Astrocyte of the hippocampus (primary cell): ENCODE results near the gene CEP44.
"Not testable (repeated sequence)": the region's sequence is repeated elsewhere in the genome, so short reads cannot be mapped to it uniquely, and the experiment has no call there.

Experiments used
- DNase-seq: peaks from one replicate; pipeline ENCODE4 v3.0.0; 2011; ENCODE audit warnings: low read depth, low spot score

Gene CEP44

GRCh38 chr4:174283507-174284471 is at the start of gene CEP44, which contains the start of gene FBXO8:
TSS of gene CEP44 (plus strand) at chr4:174283911. CDS start at chr4:174299122, 15,211 bp downstream.
TSS of gene FBXO8 (minus strand) at chr4:174283667. CDS start at chr4:174263092, 20,575 bp downstream.
- peak; percentile 87 for DNase-seq

GRCh38 chr4:174236359-174236758 is 47.4 kb upstream of the CEP44 start:
- no peak for DNase-seq

- DNase-seq, result no peak
These were observed 42.5 kb upstream of the CEP44 start for GRCh38 chr4:174241162-174241561.

- no peak for DNase-seq
These were observed 39.3 kb upstream of the CEP44 start for GRCh38 chr4:174244441-174244840.

GRCh38 chr4:174245714-174246113 is 38.0 kb upstream of the CEP44 start:
- no peak for DNase-seq

- no peak for DNase-seq
These were observed 35.3 kb upstream of the CEP44 start for GRCh38 chr4:174248407-174248806.

GRCh38 chr4:174252412-174252811 is 31.3 kb upstream of the CEP44 start:
- DNase-seq, result no peak

- no peak for DNase-seq
These were observed 29.1 kb upstream of the CEP44 start for GRCh38 chr4:174254613-174255012.

GRCh38 chr4:174255374-174255773 is 28.3 kb upstream of the CEP44 start:
- DNase-seq, result no peak

GRCh38 chr4:174255786-174256185 is 27.9 kb upstream of the CEP44 start:
- DNase-seq, result peak; percentile 40

- DNase-seq, result peak; percentile 28
These were observed 27.4 kb upstream of the CEP44 start for GRCh38 chr4:174256277-174256713.

GRCh38 chr4:174259580-174259979 is 24.1 kb upstream of the CEP44 start:
- no peak for DNase-seq

- DNase-seq, result no peak
These were observed 23.6 kb upstream of the CEP44 start for GRCh38 chr4:174260099-174260498.

GRCh38 chr4:174261432-174261831 is 22.3 kb upstream of the CEP44 start:
- DNase-seq, result not testable (repeated sequence)

- DNase-seq, result no peak
These were observed 20.9 kb upstream of the CEP44 start for GRCh38 chr4:174262624-174263444.

- no peak for DNase-seq
These were observed 20.3 kb upstream of the CEP44 start for GRCh38 chr4:174263445-174263736.

- no peak for DNase-seq
These were observed 17.8 kb upstream of the CEP44 start for GRCh38 chr4:174265916-174266315.

- no peak for DNase-seq
These were observed 17.3 kb upstream of the CEP44 start for GRCh38 chr4:174266416-174266815.

- DNase-seq, result no peak
These were observed 9.8 kb upstream of the CEP44 start for GRCh38 chr4:174273930-174274329.

- no peak for DNase-seq
These were observed 9.3 kb upstream of the CEP44 start for GRCh38 chr4:174274436-174274835.

GRCh38 chr4:174275101-174275500 is 8.6 kb upstream of the CEP44 start:
- DNase-seq, result no peak

GRCh38 chr4:174277433-174277832 is 6.3 kb upstream of the CEP44 start:
- no peak for DNase-seq
